Skeletal muscle cell (primary cell): Measurements from ENCODE around the gene ABCG1.

ENCODE experiments used
- DNase-seq: peaks from one replicate; pipeline ENCODE4 v3.0.0-alpha.2; 2010; ENCODE audit warnings: low read depth
- H3K4me3 ChIP-seq: 2 replicates; pipeline ENCODE4 v1.5.1; 2011; ENCODE audit warnings: low read depth, mild to moderate bottlenecking, control low read depth, low read length, moderate library complexity

ABCG1 gene

DNA sequence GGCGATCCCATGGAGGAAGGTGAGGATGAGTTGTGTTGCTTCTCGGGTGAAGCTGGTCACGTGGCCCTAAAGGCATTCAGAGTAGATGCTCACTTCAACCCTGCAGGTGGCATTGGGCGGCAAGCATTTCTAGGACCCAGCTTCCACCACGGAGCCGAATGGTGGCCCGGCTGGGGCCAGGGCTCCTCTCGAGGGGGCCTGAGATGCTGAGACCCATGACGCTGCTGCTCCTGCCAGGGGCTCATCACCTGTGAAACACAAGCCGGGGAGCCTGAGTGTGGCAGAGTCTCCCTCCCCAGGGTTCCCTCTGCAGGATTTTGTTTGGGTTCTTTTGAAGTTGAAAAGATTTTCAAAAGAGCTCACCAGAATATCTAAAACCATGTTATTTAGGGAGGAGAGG lies 41.2 kb downstream of the ABCG1 start:
- DNase-seq = no peak
- H3K4me3 ChIP-seq = no peak overlapping the region

DNA sequence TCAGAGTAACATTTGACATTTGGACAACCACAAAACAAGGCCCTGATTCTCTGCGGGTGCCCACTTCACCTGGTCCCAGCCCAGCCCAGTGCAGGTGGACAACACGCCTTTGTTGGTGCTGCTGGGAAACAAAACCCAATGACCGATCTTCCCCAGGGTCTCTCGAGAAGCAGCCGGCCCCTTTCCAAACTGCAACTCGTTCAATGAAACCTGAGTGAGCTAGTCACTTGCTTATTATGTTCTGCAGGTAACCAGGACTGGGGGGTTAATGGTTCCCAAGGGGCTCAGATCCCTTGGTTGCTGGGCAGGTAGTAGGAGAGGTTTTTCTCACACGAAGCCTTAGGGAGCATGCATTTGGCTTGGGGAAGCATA lies 42.9 kb downstream of the ABCG1 start:
- no peak overlapping the region for H3K4me3 ChIP-seq
- DNase-seq = no peak

DNA sequence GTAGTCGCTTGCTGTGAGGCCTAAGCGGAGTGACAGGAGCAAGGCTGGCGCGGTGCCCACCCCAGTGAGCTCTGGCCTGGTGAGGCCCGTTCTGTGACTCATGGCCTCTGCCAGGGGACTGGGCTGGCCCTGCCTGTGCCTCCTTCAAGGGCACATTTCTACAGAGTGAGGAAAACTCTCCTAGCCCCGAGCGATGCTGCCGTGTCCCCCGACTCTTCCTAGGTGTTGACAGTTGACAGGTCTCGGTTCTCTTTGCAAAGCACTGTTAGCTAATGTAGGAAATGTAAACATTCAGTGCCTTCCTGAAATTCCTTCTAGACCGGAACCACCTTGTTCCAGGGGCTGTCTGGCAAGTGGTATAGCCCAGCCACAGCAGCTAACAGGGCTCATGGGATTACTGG lies 43.9 kb downstream of the ABCG1 start:
- no peak overlapping the region for H3K4me3 ChIP-seq
- no peak for DNase-seq

DNA sequence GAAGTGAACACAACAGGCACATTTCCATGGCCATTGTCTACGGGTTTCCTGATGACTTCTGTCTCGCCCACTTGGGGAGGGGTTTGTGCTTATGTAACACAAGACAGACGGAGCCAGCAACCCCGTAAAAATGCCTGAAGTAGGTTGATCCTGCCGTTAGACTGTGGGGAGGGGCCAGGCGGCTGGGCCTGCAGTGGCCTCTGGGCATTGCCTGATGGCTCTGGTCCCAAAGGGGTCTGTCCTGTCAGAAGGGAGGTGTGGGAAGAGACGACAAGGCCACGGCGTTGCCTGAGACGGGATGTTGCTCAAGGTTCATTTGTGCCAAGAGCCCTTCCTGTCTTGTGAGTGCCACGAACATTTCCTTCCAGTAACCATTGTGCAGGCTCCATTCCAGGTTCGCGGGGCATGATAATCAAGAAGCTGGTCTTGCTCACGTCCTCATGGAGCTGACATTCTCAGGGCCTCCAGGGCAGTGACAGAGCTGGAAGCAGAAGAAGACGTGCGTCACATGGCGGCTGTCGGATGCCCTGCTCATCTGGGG lies 44.7 kb downstream of the ABCG1 start:
- no peak for DNase-seq
- H3K4me3 ChIP-seq = no peak overlapping the region

DNA sequence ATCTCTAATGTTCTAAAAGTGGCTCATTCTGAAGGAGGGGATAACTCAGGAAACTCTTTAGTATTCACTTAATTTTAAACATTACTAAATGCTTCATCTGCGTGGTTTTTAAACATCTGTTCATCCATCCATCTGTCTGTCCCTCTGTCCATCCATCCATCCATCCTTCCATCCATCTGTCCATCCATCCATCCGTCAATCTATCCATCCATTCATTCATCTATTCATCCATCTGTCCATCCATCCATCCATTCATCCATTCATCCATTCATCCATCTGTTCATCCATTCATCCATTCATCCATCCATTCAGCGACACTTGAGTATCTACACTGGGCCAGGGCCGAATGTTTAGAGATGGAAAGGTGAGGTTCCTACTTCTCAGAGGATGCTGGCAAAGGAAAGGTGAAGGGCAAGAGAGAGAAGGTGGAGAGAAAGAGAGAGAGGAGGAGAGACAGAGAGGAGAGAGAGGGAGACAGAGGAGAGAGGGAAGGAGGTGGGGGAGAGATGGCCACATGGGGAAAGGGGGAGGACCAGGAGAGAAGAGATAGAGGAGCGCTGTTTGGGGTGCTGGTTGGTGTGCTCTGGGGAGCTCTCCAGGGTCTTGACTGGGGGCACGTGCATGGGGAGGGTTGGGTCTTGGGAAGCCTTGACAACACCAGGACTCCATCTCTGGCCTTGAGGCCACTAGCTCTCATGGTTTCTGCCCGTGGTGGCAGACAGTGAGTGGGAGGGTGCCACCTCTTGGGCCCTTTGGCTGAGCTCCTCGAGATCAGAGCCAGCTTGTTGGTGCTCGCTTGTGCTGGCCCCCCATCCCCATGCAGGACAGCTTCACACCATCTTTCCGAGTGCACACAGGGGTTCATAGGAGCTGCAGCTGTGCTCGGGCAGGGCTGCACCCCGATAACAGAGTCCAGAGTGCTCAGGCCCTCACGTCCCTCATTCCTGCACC lies 45.6 kb downstream of the ABCG1 start:
- no peak for DNase-seq
- no peak overlapping the region for H3K4me3 ChIP-seq

DNA sequence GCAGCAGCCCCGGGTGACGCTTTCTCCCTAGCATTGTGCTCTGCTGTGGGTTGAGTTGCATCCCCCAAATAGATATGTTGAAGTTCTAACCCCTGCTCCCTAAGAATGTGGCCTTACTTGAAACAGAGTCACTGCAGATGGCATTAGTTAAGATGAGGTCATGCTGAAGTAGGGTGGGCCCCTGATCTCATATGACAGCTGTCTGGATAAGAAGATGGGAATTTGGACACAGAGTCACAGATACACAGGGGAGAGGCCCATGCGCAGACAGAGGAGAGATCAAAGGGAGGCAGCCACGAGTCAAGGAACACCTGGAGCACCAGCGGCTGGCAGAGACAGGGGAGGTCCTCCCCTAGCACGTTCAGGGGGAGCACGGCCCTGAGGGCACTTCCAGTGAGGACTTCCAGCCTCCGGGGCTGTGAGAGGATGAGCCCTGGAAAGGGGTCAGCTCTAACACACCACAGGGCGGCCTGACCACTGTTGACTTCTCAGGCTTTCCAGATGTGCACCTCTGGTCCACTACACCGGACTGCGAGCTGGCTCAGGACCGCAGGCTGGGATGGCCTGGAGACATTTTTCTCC lies 46.4 kb downstream of the ABCG1 start:
- H3K4me3 ChIP-seq = no peak overlapping the region
- DNase-seq = no peak

DNA sequence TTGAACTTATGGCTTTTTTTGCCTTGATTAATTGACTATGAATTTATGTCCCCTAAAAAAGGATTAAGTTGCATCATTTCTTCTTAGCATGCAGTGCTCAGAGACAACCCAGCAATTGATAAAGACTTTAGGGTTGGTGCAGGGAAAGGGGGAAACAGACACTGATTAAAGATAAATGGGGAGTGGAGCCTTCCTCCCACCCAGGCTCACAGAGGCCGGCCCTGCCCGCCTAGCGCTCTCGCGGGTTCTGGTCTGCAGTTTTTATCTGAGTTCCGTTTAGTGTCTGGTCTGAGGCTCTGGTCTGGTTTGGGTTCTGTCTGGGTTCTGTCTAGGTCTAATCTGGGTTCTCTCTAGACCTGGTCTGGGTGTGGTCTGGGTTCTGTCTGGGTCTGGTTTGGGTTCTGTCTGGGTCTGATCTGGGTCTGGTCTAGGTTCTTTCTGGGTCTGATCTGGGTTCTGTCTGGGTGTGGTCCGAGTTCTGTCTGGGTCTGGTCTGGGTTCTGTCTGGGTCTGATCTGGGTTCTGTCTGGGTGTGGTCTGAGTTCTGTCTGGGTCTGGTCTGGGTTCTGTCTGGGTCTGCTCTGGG lies 48.1 kb downstream of the ABCG1 start:
- no peak overlapping the region for H3K4me3 ChIP-seq
- DNase-seq = no peak

DNA sequence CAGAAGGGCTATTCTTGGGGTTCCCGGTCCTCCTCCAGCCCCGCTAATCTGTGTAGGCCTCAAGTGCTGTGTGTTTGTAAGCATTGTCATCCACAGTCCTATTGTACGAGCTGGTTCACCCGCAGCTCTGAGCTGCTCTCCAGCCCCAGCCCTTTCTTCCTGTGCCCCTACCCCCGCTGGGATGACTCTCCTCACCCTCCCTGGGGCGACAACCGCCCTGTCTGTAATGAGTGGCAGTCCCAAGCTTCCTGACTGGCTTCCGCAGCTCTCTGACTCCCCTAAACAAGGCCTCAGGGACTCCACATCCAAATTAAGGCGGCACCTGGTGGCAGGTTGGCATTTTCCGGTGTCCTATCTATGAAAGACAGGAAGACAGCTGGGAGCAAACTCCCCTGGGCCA lies 50.4 kb downstream of the ABCG1 start:
- H3K4me3 ChIP-seq = no peak overlapping the region
- DNase-seq = no peak

DNA sequence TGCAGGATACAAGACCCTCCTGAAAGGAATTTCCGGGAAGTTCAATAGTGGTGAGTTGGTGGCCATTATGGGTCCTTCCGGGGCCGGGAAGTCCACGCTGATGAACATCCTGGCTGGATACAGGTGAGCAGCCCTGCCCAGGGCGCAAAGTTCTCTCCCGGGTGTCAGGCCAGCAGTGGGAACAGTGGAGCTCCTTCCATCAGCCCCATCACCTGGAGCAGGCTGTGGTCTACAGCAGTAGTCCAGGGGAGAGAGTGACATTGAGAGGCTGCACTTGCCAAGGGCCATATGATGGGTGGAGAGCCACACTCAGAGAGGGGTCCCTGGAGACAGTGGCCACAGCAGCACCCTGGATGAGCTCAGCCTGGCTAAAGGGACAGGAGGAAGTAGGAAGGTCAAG lies 52.1 kb downstream of the ABCG1 start:
- no peak for DNase-seq

DNA sequence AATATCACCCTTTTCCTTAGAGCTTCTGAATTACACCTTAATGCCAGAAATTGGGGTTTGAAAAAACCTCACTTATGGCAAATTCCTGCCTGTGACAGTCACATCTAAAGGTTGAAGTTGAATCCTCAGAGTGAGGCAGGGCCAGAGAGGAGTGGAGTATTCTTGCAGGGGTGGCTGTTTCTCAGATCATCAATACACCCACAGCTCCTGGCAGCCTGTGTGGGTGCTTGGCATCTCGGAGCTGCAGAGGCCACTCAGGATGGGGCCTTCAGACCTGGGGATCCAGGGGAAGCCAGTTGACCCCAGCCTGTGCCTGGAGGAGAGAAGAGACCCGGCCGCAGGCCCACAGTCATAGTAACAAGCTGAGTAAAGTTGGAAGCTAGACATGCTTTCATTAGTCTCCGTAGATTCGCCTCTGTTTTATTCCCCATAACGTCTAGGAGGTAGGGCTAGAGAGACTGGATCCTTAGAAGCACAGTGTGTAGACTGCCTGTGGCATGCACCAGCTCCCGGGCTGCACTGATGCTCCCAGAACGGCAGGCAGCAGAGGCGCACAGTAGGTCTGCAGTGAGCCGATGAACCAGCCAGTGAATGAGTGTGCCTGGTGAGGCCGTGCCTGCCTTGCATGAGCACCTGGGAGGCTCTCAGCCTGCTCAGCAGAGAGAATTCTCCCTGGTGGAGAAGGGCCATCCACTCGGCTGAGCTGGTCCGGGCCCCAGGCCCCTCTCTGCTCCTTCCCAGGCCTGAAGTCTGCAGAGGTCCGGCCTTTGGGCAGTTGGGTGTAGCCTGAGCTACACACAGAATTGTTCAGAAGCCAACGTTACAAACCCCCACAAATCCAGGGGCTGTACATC lies 53.4 kb downstream of the ABCG1 start:
- DNase-seq = no peak
- H3K4me3 ChIP-seq = no peak overlapping the region

More for the DNA sequence above, 52.1 kb downstream of the ABCG1 start:
- H3K4me3 ChIP-seq = no peak overlapping the region

DNA sequence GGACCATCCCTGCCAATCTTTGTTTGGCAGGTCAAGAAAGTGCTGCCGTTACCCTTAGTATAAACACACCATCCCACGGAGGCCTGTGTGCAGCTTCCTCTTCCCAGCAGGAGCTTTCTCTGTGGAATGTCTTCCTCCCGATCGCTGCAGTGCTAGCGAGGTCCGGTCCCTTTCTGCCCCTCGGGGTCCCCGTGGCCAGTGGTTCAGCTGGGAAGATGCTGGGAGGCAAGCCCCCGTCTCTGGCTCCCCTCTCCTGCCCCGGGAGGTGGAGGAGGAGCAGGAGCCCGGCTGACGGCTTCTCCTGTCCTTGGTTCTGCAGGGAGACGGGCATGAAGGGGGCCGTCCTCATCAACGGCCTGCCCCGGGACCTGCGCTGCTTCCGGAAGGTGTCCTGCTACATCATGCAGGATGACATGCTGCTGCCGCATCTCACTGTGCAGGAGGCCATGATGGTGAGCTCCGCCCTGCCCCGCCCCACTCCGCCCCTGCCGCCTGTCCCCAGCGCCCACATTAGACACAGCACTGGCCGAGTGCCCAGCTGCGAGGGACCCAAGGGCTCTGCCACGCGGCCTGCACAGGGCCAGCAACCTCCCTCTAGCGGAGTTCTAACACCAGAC lies 54.2 kb downstream of the ABCG1 start:
- no peak overlapping the region for H3K4me3 ChIP-seq
- no peak for DNase-seq

DNA sequence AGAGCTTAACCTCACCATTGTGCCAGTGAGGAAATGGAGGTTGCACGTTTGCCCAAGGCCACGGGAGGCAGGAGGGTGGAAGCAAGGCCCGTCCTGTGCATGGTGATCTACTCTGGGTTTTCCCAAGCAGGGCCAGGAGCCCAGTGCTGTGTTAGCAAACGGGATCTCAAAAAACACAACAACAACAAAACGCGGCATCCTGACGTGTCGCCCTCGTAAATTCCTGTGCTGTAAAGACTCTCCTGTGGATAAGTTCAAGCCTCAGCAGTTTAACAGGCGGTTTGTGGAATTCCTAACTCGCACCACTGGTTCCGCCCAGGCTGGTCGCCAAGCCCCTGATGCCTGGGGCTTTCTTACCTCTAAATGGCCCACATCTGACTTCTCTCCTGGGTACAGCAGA lies 57.1 kb downstream of the ABCG1 start:
- no peak for DNase-seq

DNA sequence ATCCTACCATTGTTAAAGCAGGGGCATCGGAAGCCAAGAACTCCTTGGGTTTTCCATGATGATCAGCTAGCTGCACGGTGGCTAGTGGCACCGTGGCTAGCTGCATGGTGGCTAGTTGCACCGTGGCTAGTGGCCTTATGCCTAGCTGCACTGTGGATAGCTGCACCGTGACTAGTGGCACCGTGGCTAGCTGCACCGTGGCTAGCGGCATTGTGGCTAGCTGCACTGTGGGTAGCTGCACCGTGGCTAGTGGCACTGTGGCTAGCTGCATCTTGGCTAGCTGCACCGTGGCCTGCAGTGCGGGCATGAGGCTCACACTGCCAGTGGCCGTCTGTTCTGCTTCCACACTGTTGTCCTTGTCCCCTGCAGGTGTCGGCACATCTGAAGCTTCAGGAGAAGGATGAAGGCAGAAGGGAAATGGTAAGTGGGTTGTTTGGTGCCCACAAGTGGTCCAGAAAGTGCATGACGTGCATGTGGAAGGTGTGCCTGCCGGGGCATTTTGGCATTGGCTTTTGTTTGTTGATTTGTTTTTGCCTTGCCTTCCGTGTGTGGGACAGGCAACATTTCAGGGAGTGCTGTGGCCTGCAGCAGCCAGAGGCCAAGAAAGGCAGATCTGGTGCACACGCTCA lies 57.7 kb downstream of the ABCG1 start:
- H3K4me3 ChIP-seq = no peak overlapping the region
- DNase-seq = no peak

More for the DNA sequence above, 57.1 kb downstream of the ABCG1 start:
- no peak overlapping the region for H3K4me3 ChIP-seq

DNA sequence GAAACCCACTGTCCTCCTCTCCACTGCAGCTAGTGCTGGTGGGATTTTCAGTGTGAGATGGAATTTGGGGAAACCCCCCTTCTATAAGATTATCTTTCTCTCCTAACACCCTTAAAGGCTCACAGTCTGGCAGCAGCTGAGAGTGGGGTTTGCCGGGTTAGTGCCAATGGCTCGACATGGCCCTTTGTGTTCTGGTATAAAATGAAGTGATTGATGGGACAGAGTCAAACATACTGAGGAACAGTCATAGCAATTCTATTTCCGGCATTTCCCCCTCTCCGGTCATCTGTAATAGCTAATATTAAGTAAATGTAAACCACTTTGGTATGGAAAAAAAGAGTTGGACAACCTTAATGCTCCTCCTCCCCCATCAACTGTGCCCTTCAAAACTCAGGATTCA lies 58.7 kb downstream of the ABCG1 start:
- no peak for DNase-seq
- H3K4me3 ChIP-seq = no peak overlapping the region

DNA sequence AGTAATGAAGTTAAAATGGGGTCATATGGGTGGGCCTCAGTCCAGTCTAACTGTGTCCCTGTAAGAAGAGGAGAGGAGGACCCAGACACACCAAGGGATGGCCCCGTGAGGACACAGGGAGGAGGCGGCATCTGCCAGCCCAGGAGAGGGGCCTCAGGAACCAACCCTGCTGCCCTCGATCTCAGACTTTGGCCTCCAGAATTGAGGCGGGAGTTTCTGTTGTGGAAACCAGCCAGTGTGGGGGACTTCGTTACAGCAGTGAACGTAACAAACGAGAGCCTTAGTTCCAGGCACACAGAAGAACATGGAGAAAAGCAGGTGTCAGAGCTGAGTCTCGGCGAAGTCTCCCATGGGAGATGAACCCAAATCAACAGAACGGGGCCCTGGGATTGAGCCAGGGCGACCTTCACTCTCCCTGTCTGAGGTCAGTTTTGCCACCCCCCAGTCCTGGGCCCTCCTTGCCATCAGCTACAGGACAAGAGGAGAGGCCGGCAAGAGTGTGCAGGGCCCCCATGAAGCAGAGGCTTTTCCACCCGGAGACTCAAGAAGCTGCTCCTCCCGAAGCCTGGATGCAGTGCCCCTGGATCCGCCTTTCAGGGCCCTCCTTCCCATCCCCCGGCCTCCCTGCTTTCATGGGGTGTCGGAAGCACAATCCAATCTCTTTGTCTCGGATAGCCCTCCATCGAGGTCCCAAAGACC lies 59.7 kb downstream of the ABCG1 start:
- DNase-seq = no peak
- no peak overlapping the region for H3K4me3 ChIP-seq

DNA sequence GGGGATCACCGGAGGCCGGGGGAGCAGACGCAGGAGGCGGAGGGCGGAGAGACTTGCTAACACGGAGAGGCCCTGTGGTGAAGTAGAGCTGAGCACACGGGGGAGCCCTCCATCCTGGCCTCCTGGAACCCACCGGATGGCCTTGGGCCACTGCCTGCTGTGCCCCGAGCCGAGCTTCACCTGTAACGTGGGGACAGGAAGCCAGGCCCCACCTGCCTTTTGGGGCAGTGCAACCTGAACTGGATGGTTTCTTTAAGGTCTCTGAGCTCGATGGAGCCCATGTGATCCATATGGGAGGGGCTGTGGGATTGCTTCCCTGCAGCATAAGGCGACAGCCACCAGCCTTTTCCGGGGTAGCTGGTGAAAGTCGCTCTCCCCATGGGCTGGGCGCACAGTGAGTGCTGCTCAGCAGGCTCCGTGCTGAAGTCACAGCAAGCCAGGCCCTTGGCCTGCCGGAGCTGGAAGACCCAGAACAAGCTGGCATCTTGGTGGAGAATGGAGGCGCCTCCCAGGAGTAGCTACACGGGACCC lies 60.5 kb downstream of the ABCG1 start:
- no peak overlapping the region for H3K4me3 ChIP-seq
- DNase-seq = no peak

DNA sequence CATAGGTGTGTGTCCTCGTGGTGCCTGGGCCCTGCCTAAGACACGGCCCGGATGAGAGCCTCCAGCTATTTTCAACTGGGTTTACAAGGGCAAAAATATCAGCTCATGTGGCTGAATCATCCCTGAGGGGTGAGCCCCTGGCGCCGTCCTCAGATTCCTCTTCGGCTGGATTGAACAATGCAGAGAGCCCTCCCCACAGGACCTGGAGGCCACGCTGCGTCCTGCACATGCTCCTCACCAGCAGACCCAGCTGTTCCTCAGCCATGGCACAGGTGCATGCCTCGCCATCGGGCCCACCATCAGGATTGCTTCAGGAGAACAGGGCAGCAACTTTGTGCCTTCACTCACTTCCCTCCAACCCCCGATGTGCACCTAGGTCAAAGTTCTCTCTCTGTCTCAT lies 60.9 kb downstream of the ABCG1 start:
- no peak for DNase-seq
- no peak overlapping the region for H3K4me3 ChIP-seq
